Neural progenitor cell (in vitro differentiated cells): ENCODE measurements around the gene CCDC85C.

Source experiments
- CTCF ChIP-seq: fragments of 200-600 bp; sonication (generic); IDR thresholded peaks from 2 replicates; pipeline ENCODE4 v1.5.1; 2017; ENCODE audit warnings: antibody characterized with exemption, mild to moderate bottlenecking
- EZH2 ChIP-seq: fragments of 200-600 bp; sonication (generic); IDR thresholded peaks from 2 replicates; pipeline ENCODE4 v1.6.1; 2017; ENCODE audit warnings: antibody characterized with exemption, mild to moderate bottlenecking, moderate library complexity
- EZH2phosphoT487 ChIP-seq: fragments of 200-600 bp; sonication (generic); IDR thresholded peaks from 2 replicates; pipeline ENCODE4 v1.6.1; 2017; ENCODE audit warnings: antibody characterized with exemption

- no peak for TF ChIP-seq CTCF
- TF ChIP-seq EZH2: no peak
- TF ChIP-seq EZH2phosphoT487: no peak
Observed at GRCh38 chr14:99634443-99634842, 30.4 kb upstream of the CCDC85C start.
